ENCODE data around the gene ZNF311. TPM values are rescaled to one million over a fixed set of nuclear protein-coding genes. Genes with fewer than 3 reads are reported as not detected.

ZNF311 gene
- total and polyA plus RNA-seq, 9 of the 15 experiments (the other 6 are each of a cell fraction or from before 2014, with no cell fraction given), result 5.1 to 10.0 (median 7.5) TPM

DNA sequence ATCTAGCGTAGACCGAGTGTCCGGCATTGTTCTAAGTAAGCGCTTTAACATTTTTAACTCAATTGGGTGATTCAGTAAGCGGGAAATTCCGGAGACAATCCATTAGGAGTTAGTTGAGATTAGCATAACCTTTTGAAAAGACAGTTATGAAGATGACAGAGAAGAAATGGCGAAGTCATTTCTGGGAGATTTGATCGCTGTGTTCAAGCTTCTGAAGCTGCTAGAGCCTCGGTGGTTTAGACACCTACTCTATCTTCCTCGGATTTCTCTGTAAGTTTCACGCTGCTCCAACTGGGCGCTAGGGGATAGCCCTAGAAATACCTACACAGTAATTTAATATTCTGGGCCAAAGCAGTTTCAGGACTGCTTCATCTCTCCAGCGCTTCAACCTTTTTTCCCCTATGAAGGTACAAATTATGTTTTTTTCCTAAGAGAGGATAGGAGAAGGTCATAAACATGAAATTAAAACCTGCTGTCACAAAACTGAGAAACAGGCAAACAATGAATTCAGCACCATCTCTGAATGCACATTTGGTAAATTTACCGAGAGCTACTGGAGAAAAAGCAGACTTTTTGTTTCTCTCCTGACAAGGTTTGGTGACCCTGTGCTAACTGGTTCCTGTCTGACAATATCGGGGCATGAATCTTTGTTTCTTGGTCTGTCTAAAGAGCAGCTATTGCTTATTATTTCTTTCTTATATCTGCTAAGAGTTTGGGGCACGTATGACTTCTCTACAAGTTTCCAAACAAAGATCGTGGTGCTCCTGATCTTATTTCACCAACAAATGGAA, 22.4 kb downstream of the ZNF311 start (continued):
- TF ChIP-seq NONO (IDR thresholded peaks at IDR 0.05; ENCODE audit: low read depth in 2 of 2, low read length in 1 of 2) (no peak), FUS (optimal IDR thresholded peaks at IDR 0.05; ENCODE audit: low read depth, low read length) (no peak), FOS (IDR thresholded peaks at IDR 0.05; ENCODE audit: extremely low read depth, insufficient read length) (no peak), ZNF280A (IDR thresholded peaks at IDR 0.05; ENCODE audit: low read depth, partially characterized antibody) (no peak), ZNF224 (CRISPR knock-in tag; IDR thresholded peaks at IDR 0.05) (no peak), ZNF174 (CRISPR knock-in tag; IDR thresholded peaks at IDR 0.05) (no peak), HNRNPUL1 (IDR thresholded peaks at IDR 0.05; ENCODE audit: low read length) (no peak), CSDE1 (IDR thresholded peaks at IDR 0.05) (no peak; a peak in 1 of 4 replicates), MCM5 (IDR thresholded peaks at IDR 0.05; ENCODE audit: low read depth) (no peak), MAFK (IDR thresholded peaks at IDR 0.05; ENCODE audit: low read length) (no peak), KAT7 (CRISPR knock-in tag; IDR thresholded peaks at IDR 0.05; ENCODE audit: borderline replicate concordance) (0 out of 2 replicates have a peak, but pooled peaks have one; percentile 6), CREB3 (tag; conservative IDR thresholded peaks at IDR 0.05; ENCODE audit: low read depth) (no peak), MEF2A (IDR thresholded peaks at IDR 0.05; ENCODE audit: control insufficient read depth, low read depth, low read length) (no peak), NCOA6 (IDR thresholded peaks at IDR 0.05) (no peak), ZNF124 (CRISPR knock-in tag; IDR thresholded peaks at IDR 0.05) (no peak), DLX4 (CRISPR knock-in tag; IDR thresholded peaks at IDR 0.05) (no peak), ZNF384 (IDR thresholded peaks at IDR 0.05; ENCODE audit: low read depth, low read length) (0 out of 2 replicates have a peak, but pooled peaks have one; percentile 5), ZNF146 (CRISPR knock-in tag; IDR thresholded peaks at IDR 0.05; ENCODE audit: unreplicated experiment) (no peak), SIN3B (IDR thresholded peaks at IDR 0.05; ENCODE audit: low read depth) (no peak)
- TF ChIP-seq, protein P1, sequence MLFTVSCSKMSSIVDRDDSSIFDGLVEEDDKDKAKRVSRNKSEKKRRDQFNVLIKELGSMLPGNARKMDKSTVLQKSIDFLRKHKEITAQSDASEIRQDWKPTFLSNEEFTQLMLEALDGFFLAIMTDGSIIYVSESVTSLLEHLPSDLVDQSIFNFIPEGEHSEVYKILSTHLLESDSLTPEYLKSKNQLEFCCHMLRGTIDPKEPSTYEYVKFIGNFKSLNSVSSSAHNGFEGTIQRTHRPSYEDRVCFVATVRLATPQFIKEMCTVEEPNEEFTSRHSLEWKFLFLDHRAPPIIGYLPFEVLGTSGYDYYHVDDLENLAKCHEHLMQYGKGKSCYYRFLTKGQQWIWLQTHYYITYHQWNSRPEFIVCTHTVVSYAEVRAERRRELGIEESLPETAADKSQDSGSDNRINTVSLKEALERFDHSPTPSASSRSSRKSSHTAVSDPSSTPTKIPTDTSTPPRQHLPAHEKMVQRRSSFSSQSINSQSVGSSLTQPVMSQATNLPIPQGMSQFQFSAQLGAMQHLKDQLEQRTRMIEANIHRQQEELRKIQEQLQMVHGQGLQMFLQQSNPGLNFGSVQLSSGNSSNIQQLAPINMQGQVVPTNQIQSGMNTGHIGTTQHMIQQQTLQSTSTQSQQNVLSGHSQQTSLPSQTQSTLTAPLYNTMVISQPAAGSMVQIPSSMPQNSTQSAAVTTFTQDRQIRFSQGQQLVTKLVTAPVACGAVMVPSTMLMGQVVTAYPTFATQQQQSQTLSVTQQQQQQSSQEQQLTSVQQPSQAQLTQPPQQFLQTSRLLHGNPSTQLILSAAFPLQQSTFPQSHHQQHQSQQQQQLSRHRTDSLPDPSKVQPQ (CRISPR knock-in tag; IDR thresholded peaks at IDR 0.05; ENCODE audit: borderline replicate concordance), result no peak
- TF ChIP-seq, protein P2, sequence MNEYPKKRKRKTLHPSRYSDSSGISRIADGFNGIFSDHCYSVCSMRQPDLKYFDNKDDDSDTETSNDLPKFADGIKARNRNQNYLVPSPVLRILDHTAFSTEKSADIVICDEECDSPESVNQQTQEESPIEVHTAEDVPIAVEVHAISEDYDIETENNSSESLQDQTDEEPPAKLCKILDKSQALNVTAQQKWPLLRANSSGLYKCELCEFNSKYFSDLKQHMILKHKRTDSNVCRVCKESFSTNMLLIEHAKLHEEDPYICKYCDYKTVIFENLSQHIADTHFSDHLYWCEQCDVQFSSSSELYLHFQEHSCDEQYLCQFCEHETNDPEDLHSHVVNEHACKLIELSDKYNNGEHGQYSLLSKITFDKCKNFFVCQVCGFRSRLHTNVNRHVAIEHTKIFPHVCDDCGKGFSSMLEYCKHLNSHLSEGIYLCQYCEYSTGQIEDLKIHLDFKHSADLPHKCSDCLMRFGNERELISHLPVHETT (CRISPR knock-in tag; conservative IDR thresholded peaks at IDR 0.05 in 1 of 2, IDR thresholded peaks at IDR 0.05 in 1 of 2), result peak in 1 of 2 experiments; percentile 55; a peak in 1 of 4 replicates
